HS-5 (cell line): ENCODE results near the gene SLC1A2.

Source experiments
- DNase-seq: peaks from one replicate; pipeline ENCODE4 v3.0.0-alpha.2; 2012; ENCODE audit warnings: low read depth

Gene SLC1A2

DNA sequence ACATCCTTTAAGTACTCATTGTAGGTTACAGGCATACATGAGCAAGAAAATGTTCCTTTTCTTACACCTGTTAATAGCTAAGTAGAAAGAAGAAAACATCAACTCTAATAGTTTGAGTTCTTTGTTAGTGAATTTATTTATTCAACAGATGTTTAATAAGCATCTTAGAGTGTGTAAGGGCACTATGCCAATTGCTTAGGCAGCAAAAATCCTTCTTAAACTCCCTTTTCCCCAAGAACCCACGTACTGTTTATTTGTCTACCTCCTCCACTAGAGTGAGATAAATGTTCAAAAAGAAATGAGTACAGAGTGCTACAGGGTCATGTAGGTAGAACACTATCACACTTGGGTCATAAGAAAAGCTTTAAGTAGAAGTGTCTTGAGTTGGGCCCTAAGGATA is 149.0 kb downstream of the SLC1A2 start:
- no peak for DNase-seq

GRCh38 chr11:35267504-35267903 is 151.9 kb downstream of the SLC1A2 start:
- DNase-seq, result no peak

- DNase-seq, result no peak
Measured at GRCh38 chr11:35265755-35266454, 153.5 kb downstream of the SLC1A2 start.

GRCh38 chr11:35262735-35263134 is 156.6 kb downstream of the SLC1A2 start:
- DNase-seq, result no peak

- no peak for DNase-seq
Measured at GRCh38 chr11:35262056-35262455, 157.3 kb downstream of the SLC1A2 start.

DNA sequence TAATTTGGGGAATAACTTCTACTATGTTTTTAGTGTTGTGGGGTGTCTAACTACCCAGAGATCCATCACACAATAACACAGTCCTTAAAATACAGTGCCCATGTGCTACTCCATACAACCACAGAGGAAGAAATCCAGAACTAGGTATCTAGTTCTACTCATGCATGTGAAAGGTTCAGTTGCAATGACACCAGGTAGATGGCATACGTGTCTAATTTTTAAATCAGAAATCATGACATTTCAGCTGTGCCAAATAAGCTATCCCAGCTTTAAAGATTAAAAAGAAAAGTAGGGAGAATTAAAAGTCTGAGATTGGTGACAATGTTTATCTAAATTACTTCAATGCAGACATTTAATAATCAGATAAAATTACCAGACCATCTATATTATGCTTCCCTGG is 158.2 kb downstream of the SLC1A2 start:
- DNase-seq, result no peak

- peak; percentile 65 for DNase-seq
Measured at GRCh38 chr11:35260342-35260985, 158.9 kb downstream of the SLC1A2 start.

DNA sequence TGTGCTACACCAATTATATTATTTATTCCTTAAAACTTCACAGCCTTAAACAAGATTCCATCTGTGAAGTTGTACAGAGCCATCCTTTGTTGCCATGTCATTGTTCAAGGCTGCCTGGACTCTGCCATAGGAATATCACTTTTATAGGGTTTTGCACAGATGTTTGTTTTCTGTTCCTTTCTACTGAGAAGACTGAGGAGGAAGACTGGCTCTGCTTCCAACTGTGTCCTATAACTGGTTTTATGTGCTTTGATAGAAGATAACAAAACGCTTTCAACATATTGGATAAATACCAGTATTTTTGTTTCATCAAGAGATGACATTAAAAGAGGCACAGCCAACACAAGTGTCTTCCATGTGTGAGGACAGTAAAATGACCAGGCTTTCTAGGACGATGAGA is 159.8 kb downstream of the SLC1A2 start:
- DNase-seq, result no peak

DNA sequence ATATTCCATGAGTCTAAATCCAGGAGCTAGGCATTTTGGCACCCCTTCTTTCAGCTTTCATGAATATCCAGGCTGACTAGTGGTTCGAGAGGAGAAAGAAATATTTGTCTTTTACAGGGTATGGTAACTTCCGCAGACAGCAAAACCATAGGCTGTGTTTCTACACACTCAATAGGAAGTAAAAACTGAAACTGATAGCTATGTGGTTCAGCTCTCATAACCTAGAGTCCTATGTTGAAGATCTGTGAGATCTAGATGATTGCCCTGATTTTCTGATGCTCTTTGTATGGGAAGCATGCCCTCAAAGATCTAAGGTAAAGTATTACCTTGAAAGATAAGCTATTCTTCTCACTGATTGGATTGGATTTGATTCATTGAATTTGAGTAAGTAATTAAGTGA is 162.1 kb downstream of the SLC1A2 start:
- no peak for DNase-seq

DNA sequence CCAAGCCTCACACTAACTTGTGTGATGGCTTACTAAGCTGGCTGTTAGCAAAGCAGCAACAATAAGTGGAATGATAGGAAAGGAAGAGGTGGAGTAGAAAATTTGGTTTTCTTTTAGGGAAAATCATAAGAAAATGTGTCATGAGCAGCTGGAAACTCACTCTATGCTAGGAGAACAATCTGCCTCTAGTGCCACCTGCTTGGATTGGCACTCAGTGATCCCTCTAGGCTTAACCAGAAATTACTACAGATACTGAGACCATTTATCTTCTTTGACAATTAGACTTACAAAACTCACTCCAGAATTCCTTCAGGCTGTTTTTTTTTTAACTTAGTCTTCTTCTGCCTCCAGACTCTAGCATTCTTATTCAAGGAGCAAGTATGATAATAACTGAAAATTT is 163.1 kb downstream of the SLC1A2 start:
- no peak for DNase-seq

DNA sequence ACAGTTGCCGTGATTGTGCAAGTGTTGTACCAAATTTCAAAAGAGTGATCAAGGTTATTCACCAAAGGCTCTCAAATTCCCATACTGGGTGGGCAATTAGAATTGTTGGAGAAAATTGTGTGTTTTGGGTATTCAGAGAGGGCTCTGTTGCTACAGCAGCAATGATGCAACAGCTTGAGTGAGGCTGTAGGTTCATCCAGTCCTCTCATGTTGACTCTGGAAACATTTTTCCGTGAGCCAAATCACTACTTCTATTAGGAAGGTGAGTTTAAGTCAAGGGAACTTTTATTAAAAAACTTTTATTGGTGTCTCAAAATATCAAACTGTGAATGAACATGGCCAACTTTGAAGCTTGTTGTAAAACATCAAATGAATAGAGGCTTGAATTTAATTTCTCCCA is 163.8 kb downstream of the SLC1A2 start:
- DNase-seq, result no peak

- DNase-seq, result no peak
Measured at GRCh38 chr11:35253237-35253636, 166.1 kb downstream of the SLC1A2 start.

GRCh38 chr11:35250621-35251020 is 168.7 kb downstream of the SLC1A2 start:
- DNase-seq, result no peak

- DNase-seq, result no peak
Measured at GRCh38 chr11:35250192-35250591, 169.2 kb downstream of the SLC1A2 start.

GRCh38 chr11:35248558-35249323 is 170.6 kb downstream of the SLC1A2 start:
- DNase-seq, result no peak

- no peak for DNase-seq
Measured at GRCh38 chr11:35247863-35248262, 171.5 kb downstream of the SLC1A2 start.

GRCh38 chr11:35247428-35247827 is 171.9 kb downstream of the SLC1A2 start:
- DNase-seq, result no peak

- no peak for DNase-seq
Measured at GRCh38 chr11:35246745-35247144, 172.6 kb downstream of the SLC1A2 start.

GRCh38 chr11:35245786-35246185 is 173.6 kb downstream of the SLC1A2 start:
- no peak for DNase-seq

DNA sequence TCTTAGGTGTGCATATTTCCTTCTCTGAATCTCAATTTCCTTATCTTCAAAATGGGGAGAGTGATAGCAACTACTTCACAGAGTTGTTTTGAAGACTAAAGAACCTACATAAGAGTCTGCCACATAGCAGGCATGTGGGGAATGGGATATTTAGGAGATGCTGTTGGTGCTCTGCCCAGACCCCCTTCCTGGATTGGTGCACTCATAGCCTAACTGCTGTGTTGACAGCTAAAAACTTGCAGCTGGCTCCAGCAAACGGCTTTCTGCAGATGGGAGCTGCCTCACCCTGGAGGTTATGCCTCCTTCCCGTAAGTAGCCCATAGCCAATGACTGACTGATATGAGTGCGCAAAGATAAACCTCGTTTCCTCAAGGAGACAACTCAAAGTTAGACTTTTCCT is 174.3 kb downstream of the SLC1A2 start:
- DNase-seq, result no peak

DNA sequence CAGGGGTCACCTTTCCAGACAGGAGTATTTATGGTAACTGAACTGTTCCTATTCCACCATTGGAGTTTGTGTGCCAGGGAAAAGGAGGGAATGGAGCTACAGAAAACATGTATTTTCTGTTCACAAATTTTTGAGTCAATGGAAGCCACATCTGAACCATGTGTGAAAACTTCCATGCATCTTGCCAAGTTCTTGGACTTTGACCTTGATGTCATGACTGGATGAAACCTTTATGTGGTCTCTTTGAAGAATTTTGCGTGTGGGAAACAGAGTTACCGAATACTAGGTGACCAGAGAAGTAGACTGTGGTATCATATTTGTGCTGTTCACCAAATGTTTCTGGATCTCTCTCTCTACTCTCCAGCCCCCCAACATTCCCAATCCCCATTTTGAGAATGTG is 175.6 kb downstream of the SLC1A2 start:
- no peak for DNase-seq

DNA sequence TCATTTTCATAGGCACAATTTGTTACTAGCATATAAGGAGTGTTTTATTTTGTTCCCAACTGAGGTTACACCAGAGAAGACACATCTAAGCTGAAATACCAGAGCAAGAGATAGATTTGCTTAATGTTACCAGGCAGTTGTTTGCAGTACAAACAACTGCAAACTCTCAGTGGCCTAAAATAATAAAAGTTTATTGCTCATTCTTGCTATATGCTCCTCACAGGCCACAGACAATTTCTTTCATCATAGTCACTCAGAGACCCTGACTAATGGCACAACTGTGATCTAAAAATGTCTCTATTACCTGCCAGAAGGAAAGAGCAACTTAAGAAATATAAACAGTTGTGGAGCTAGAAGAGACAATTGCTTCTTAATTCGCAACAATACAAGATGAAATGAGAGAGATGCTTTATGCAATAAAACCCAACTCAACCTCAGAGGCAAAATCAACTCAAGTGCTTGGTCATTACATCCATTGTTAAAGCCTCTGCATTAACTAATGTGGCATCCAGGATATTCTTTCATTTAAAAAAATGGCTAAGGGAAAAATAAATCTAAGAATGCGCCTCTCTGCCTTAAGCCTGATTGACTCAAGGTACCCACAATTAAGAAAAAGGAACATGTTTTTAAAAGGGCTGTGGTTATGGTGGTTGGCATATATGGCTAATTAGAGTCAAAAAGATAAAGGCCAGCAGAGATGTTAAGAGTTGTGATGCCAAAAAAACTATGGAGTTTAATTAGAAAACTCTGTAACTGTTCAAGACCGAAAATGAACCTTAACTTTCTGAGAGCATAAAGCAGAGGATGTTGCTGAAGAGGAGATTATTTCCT is 176.7 kb downstream of the SLC1A2 start:
- DNase-seq, result no peak
